CD4-positive, alpha-beta T cell treated with Interleukin-17A for 1 hour (primary cell): ENCODE data around the gene CBLB.
"Not testable (repeated sequence)": the region's sequence is repeated elsewhere in the genome, so short reads cannot be mapped to it uniquely, and the experiment has no call there.

Experiments used
- DNase-seq: peaks from one replicate; pipeline ENCODE4 v3.0.0-alpha.2; 2020

The CBLB gene

DNA sequence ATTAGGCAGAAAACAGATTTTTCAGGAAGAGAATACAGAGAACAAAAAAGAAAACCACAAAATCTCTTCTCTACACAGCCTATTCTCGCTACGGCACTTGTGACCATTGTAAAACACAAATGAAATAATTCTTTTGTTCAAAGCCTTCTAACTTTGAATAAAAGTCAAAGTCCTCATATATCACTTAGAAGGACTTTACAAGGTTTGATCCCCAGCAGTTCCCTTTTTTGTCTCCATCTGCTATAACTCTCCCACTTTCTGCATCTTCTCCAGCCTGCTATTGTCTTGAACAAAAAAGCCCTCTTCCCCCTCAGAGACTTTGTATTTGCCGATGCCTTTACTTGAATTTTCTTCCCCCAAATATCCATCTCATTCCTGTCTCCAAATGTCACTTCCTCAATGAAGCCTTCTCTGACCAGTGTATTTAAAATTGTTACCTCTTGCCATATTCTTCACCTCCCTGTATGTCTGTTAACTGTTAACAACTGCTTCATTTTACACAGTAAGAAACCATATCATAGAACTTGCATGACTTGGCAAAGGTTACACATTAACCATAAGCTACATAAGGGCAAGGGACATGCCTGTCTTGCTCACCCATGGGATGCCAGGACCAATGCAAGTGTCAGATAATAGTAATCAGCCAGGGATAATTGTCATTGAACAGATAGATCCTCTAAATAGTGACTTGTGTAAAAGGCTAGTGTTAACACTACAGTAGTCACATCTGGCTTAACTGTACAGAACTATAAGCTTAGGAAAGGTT, 122.4 kb downstream of the CBLB start:
- DNase-seq: no peak

DNA sequence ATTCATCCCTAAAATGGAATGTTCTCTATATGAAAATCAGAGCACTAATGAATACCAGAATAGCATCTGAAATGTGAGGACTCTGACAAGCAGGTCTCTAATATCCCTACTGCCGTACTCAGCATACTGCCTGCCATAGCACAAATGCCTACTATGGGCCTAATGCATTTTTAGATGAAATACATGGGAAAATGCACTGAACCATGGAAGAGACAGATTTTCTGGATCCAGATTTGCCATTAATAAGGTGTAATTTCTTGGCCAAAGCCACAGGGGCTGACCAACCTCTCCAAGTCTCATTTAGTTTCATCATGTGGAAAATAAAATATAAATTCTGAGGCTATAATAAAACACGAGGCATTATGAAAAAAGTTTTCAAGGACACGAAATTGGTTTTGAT, 123.8 kb downstream of the CBLB start:
- no peak for DNase-seq

DNA sequence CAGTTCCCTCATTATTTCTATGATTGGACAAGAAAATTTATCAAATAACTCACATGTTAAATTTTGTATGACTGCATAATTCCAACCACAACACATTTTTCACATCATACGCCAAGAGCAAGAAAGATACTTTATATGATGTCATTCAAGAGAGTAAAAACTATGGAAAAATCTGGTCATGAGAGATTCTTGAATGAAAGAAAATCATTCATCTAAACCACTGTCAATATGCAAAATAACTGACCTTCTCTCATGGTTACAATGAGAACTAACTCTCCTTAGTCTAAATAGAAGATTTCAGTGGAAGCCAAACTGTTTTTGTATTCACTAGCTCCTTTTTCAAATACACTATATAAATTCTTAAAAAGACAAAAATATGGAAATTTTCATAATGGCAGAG, 124.6 kb downstream of the CBLB start:
- no peak for DNase-seq

DNA sequence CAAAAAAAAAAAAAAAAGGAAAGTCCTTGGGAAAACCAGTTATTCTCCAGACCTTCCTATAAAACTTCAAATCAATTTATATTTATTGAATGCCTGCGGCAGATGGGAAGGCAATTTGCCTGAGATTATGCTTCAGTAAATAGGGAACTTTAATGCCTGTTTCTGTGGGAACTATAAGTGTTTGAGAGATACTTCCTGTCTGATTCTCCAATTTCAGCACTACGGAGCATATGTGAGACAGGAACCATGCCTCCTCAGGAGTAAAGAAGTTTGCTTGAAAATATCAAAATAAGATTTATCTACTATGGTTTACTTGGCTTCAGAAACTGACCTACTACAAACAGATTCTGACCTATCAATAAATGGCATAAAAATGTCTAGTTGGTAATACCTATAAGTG, 135.5 kb downstream of the CBLB start:
- DNase-seq: no peak

DNA sequence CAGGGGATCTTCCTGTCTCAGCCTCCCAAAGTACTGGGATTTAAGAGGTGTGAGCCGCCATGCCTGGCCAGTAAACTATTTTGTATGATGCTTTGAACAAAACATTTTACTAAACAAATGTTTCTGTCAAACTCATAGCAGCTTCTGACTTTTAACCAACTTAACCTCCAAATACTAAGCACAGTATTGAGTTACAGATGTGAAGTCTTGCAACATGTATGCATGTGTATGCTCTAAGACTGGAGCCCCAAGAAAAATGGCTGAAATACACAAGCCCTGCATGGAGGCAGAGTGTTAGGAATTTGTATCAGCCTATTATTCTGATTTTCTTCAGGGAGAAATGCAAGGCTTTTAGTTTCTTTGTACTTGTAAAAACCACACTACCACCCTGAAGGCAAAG, 137.1 kb downstream of the CBLB start:
- DNase-seq: no peak

DNA sequence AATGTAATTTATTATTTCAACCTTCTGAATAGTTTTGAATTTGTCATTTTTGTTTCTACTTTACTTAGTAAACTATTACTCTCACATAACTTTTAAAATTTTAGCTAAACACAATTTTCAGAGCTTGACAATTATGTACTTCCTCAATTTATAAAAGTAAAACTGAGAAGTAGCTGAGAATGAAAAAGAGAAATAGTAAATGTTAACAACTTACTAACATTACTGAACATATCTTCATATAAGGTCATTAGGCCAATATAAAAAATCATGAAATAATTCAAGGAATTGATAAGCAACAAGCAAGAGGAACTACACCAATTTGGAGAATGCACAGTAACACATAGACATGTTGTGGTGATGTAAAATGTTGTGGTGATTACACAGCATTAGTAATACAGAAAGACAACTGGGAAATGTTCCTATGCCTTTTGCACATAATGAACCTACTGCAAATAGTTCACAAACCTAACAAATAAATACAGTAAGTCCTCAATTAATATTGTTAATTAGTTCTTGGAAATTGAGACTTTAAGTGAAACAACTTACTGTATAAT, 137.9 kb downstream of the CBLB start:
- no peak for DNase-seq

DNA sequence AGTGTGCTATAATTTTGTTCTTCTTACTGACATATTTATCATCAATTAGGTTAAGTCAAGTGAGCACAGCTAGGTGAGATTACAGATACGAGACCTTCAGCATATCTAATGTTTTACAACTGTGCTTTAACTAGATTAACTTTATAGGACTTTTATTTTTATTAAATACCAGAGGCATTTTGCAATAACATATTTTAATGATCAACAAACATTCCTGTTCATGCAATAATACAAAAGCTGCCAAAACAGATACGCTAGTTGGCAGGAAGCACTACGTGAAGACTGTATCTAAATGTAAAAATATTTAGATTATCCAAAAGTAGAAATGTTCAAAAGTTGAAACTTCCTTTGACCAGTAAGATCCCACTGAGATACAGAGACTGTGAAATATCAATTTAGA, 139.1 kb downstream of the CBLB start:
- no peak for DNase-seq

DNA sequence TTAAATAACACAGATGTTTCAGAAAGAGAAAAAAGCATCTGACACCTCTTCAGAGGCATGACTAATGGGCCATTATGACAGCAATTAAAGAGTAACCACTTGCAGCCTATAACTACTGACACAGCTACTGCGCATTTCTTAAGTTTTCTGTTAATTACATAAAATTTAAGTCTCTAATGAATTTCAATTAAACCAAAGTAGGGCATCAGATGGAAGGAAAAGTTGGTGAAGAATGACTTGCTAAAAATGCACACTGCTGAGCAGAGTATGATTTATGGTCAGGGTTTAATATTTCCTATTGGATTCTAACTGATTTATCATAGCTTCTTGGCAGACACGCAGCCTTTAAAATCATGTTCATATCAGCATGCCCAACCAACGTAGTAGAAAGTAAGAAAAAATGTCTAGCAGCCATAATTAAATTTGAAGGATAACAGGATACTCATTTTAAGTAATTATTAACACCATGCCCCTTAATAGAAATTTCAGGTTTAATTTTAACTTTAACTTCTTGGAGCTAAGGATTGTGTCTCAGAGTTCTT, 140.0 kb downstream of the CBLB start:
- no peak for DNase-seq

DNA sequence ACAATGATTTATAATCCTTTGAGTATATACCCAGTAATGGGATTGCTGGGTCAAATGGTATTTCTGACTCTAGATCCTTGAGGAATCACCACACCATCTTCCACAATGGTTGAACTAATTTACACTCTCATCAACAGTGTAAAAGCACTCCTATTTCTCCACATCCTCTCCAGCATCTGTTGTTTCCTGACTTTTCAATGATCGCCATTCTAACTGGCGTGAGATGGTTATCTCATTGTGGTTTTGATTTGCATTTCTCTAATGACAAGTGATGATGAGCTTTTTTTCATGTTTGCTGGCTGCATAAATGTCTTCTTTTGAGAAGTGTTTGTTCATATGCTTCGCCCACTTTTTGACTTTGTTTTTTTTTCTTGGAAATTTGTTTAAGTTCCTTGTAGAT, 141.8 kb downstream of the CBLB start:
- DNase-seq: not testable (repeated sequence)

DNA sequence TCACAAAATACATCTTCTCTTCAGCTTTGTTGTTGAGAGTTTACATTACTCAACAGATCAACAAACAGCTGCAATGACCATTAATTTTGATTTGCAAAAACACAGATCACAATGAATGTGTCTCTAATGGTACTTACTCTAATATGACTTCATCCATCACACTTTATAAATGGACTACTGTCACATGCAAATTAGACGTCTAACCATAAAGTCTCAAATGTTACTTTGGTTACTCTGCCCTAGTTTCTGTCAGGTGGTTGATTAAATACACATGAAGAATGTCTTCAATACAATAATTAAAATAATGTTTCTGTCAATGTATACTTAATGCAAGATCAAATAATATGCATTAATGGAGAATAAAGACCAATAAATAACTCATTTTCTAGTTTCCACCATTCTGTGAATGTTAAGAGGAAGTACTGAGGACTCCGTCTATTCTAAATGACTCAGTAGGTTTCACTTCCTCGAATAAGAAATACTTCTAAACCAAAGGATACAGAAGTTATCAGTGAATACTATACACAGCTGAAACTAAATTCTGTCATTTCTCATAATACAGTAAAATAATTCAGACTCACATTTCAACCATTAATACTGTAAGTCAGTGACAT, 145.8 kb downstream of the CBLB start:
- peak; percentile 19 for DNase-seq

DNA sequence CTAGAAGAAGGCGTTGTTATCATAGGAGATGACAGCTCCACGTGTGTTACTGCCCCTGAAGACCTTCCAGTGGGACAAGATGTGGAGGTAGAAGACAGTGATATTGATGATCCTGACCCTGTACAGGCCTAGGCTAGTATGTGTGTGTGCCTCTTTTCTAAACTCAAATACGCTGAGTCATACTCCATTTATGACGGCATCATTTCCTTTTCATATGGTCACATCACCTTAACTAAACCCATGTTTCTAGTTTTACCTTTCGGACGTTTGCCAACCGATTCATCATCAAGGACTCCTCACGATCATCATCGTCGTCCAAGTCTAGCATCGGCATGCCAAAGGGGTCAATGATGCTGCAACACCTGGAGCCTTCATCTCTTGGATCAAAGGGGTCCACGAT, 149.0 kb downstream of the CBLB start:
- DNase-seq: no peak

DNA sequence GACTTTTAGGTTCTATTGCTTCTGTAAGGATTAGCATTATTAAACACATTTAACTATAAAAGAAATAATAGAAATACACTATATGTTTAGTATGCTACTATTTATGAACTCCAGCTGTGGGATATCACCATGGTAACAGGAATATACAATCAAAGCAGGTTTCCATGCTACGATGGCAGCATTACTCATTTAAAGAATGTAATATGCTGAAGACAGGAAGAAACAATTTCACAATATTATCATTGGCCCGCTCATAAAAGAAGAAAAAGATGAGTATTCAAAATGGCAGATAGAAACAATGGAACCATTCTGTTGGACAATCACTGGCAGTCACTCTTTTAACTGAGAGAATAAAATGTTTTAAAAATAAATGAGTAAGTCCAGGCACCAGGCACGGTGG, 153.4 kb downstream of the CBLB start:
- DNase-seq: no peak

DNA sequence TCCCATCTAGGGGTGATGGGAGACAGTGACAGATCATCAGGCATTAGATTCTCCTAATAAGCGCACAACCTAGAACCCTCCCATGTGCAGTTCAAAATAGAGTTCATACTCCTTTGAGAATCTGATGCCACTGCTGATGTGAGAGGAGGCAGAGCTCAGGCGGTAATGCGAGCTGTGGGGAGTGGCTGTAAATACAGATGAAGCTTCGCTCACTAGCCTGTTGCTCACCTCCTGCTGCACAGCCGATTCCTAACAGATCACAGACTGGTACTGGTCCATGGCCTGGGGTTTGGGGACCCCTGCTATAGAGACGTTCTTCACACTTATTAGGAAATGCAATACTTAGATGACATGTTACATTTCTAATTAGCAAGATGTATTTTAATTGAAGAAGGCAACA, 154.4 kb downstream of the CBLB start:
- no peak for DNase-seq

DNA sequence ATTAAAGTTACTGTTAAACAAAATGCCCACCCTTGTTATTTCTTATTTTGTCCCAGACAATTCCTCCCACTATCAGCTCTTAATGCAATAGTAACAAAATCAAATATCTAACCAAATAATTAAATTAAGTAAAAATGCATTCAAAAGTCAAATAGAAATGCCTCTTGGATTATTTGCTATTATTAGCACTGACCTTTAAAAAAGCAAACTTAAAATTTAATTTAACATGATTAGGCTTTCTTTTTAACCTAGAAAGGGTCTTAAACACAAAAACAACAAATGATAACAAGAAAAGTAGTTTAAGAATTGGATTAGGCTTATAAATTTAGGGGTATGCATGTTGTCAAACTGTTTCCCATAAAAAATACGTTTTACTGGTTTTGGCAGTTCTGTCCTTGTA, 159.8 kb downstream of the CBLB start:
- DNase-seq: no peak

DNA sequence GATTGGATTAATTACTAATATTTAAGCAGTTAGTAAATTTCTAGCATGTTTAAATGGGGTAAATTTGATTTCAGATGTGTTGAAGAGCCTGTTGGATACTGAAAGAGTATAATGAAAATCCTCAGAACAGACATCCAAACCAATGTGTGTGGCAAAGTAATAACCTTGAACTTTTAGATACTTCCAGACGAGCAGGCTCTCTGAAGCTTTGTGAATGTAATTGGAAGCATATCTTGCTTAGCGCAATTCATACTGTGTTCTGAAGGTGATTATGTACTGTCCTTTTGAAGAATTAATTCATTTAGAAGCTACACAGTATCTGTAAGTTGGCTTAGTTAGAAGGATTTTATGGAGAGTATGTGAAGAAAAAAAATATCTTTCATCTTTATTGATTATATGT, 161.8 kb downstream of the CBLB start:
- no peak for DNase-seq

DNA sequence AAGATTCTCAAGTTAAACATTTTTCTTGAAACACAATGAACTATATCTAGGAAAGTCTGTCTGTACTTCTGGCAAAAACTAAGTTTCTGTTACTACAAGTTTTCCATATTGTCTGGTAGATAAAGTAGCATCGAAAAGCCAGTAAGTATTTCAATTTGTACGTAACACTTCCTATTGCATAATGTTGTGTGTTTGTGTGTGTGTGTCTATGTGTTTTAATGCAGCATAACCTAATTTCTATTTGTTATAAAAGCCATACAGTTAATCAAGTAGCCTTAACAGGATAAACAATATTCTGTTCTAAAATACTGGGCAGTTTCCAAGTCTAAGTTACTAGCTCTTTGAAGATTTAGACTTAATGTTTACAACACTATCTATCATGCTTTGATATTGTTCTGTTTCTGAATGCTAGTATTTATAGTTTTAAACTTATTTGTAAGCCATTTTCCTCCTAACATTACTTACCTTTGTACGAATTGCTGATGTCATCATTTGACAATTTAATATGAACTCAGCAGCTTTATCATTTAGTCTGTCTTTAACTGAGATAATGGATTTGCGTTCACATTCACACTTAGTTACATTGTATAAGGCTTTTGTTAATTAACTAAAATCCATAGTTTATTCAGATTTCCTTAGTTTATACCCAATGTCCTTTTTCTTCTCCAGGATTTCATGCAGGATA, 163.9 kb downstream of the CBLB start:
- DNase-seq: no peak

DNA sequence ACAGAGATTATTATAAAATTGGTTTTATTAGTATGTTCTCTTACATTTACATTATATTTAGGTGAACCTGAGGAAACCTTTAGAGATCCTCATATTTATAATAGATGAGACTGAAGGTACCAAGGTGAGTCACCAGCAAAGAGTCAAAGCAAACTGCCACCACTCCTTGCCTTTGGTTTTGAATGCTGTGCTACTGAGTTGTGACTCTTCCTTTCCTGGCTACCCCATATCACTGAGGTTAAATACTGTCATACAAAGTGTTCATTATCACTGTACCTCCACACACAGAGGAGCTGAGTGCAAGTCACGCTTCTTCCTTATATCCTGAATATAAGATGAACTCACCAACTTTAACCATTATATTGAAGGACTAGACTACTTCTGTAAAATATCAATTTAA, 168.2 kb downstream of the CBLB start:
- DNase-seq: no peak

DNA sequence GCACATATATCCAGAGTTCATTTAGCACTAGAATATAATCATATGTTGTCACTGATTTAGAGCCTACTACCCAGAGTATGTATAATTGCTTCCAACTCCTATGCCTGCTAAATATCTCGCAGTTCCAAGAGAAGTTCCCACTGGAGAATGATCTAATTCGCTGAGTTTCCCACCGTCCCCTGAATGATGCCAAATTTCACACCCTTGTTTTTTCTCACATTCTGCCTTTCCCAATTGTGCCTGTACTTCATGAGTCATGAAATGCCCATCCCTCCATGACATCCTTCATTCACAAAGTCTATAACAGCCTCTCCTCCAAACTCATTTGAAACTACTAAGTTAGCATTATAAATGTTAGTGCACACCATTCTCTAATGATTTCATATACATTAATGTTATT, 177.2 kb downstream of the CBLB start:
- DNase-seq: no peak

DNA sequence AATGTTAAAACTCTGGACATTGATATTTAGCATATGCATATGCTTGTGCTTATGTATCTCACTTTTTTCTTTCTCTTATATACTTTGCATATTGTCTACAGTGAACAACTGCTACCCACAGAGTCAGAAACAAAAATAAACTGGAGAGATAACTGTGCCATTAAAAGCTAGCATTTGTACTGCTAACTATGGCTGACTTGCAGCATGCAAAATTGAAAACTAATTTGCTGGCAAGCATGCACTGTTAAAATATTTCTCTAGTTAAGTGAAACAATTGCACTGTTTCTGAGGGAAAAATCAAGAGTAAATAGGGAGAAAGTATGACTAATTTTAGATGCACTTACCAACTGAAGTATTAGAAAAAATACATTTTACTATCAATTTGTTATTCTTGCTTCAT, 177.8 kb downstream of the CBLB start:
- DNase-seq: no peak

DNA sequence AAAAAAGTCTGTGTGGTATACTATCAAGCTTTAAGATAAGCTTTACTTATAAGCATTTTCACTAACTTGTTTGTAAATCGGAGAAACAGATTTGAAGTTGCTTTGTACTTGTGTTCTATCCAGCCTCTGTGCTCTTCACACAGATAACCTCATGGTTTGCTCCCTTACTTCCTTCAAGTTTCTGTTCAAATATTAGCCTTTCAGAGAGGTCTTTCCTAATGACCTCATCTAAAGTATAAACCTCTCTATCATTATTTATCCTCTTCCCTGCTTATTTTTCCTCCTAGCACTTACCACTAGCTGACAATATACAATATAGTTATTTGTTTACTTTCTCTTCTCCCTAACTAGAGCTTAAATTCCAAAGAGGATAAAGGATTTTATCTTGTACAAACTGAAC, 180.0 kb downstream of the CBLB start:
- DNase-seq: no peak

DNA sequence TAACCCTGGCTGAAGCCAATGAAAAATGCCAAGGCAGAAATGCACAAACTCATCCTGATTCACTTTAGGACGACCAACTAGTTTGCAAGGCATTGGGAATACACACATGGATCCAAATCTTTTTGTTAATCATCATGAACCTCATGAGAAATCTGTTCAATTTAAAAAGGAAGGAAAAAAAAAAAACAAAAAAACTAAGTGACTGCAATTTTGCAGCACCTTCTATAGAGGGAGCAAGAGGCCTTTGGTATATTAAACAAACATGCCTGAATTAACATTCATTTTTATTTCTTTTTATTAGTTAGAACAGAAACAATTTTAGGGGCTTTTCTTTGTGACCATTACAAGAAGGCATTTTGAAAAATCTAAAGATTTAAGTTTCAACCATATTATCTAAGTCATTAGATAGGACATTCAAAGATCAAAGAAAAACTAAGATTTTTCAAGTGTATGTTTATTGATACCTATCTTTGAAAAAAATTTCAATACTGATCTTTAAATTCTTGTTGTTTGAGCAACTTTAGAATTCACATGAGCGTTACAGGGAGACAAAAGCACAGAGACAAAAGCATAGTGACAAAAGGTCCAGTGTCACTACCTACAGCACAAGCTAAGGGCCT, 182.4 kb downstream of the CBLB start:
- DNase-seq: peak; percentile 52

DNA sequence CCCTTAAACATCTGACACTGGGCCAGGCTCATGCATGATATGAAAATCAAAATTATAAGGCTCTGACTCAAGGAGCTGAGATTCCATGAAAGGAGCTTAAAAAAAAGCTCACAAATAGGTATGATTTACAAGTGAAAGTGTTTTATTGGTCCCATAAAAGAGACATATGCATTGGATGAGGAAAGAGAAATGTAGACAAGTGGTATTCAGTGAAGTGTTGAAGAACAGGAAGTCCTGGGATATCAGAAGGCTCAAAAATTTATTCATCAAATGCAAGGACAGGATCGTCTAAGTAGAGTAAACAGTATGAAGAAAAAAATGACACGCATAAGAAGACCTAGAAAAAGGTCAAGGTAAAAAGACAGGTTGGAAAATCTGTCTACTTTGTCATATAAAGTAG, 188.9 kb downstream of the CBLB start:
- no peak for DNase-seq

DNA sequence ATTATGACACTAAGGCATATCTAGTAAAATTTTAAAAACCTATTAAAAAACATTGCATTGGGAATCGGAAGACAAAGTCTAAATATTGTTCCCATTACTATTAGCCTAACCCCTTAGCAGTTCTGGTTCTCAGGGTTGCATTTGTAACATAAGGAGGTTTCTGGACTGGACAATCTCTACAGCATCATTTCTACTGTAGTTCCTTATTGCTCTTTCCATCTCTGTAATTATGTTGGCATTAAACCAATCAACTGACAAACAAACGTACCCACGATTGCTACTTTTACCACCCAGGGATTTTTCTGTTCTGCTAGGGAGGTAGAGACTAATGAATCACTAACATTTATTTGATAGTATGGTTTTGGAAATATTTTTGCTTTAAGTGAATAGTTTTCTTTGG, 190.8 kb downstream of the CBLB start:
- no peak for DNase-seq
